ENCODE results near the gene TECR. TPM values are rescaled to one million over a fixed set of nuclear protein-coding genes. Genes with fewer than 3 reads are reported as not detected.
"Not testable (repeated sequence)": the region's sequence is repeated elsewhere in the genome, so short reads cannot be mapped to it uniquely, and the experiment has no call there.

TECR gene
- total RNA-seq, 2 donors from 2014 or later, result 60.3 to 63.9 TPM

GRCh38 chr19:14580623-14581237 is 51.3 kb downstream of the TECR start:
- no peaks in the 10 kb centered on the region for H3K9me3 ChIP-seq
- no peaks in the 10 kb centered on the region for H3K36me3 ChIP-seq
- H3K27ac ChIP-seq, result no peak overlapping the region
- TF ChIP-seq, protein P1, sequence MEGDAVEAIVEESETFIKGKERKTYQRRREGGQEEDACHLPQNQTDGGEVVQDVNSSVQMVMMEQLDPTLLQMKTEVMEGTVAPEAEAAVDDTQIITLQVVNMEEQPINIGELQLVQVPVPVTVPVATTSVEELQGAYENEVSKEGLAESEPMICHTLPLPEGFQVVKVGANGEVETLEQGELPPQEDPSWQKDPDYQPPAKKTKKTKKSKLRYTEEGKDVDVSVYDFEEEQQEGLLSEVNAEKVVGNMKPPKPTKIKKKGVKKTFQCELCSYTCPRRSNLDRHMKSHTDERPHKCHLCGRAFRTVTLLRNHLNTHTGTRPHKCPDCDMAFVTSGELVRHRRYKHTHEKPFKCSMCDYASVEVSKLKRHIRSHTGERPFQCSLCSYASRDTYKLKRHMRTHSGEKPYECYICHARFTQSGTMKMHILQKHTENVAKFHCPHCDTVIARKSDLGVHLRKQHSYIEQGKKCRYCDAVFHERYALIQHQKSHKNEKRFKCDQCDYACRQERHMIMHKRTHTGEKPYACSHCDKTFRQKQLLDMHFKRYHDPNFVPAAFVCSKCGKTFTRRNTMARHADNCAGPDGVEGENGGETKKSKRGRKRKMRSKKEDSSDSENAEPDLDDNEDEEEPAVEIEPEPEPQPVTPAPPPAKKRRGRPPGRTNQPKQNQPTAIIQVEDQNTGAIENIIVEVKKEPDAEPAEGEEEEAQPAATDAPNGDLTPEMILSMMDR (IDR thresholded peaks at IDR 0.05), result no peak
- no peaks in the 10 kb centered on the region for H3K27me3 ChIP-seq
- H3K4me3 ChIP-seq, result no peak overlapping the region
- H3K4me1 ChIP-seq, result no peaks in the 10 kb centered on the region
- DNase-seq (ENCODE audit: low spot score), result no peak

GRCh38 chr19:14582894-14583340 is 53.5 kb downstream of the TECR start, which contains the start of gene CLEC17A:
Gene CLEC17A, plus strand, starts transcription at chr19:14583084. Its CDS starts 77 bp downstream, at chr19:14583161.
- no peak for DNase-seq (ENCODE audit: low spot score)
- H3K9me3 ChIP-seq, result no peaks in the 10 kb centered on the region
- H3K4me3 ChIP-seq, result no peak within 1 kb of the TSS
- TF ChIP-seq, protein P1 (IDR thresholded peaks at IDR 0.05), result no peak
- H3K27me3 ChIP-seq, result no peaks in the 10 kb centered on the region
- H3K36me3 ChIP-seq, result no peaks in the 10 kb centered on the region
- no peak within 1 kb of the TSS for H3K27ac ChIP-seq
- no peaks in the 10 kb centered on the region for H3K4me1 ChIP-seq

GRCh38 chr19:14584372-14584771 is 55.0 kb downstream of the TECR start:
- H3K4me3 ChIP-seq; H3K27ac ChIP-seq; H3K4me1 ChIP-seq; H3K9me3 ChIP-seq; H3K27me3 ChIP-seq; DNase-seq (ENCODE audit: low spot score); H3K36me3 ChIP-seq: not testable (repeated sequence)

- not testable (repeated sequence) for H3K27ac ChIP-seq; H3K27me3 ChIP-seq; DNase-seq (ENCODE audit: low spot score); H3K4me1 ChIP-seq; H3K4me3 ChIP-seq; H3K9me3 ChIP-seq; H3K36me3 ChIP-seq
These were observed 55.8 kb downstream of the TECR start for GRCh38 chr19:14585187-14585586.

DNA sequence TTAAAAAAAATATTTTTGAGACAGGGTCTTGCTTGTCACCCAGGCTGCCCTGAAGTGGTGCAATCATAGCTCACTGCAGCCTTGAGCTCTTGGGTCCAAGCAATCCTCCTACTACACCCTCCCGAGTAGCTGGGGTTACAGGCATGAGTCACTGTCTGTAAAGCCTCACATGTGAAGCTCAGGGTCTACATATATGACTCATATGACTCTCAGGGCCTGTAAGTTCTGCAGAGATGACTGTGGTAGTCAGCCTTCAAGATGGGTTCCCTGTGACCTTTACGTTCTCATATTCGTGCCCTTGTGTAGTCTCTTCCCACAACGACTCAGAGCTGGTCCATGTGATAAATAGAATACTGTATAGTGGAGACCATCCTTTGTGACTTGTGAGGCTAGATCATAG is 60.0 kb downstream of the TECR start:
- not testable (repeated sequence) for H3K27me3 ChIP-seq; H3K27ac ChIP-seq; H3K4me1 ChIP-seq; H3K4me3 ChIP-seq; DNase-seq (ENCODE audit: low spot score); H3K9me3 ChIP-seq; H3K36me3 ChIP-seq

- no peak overlapping the region for H3K4me3 ChIP-seq
These were observed 66.2 kb downstream of the TECR start for GRCh38 chr19:14595558-14595957.

GRCh38 chr19:14599548-14600147 is 70.3 kb downstream of the TECR start:
- Histone ChIP-seq H3K4me3 (no peak overlapping the region), H3K27ac (no peak overlapping the region), H3K9me3 (no peaks in the 10 kb centered on the region), H3K36me3 (no peaks in the 10 kb centered on the region), H3K4me1 (no peaks in the 10 kb centered on the region), H3K27me3 (no peaks in the 10 kb centered on the region)
- TF ChIP-seq, protein P1 (IDR thresholded peaks at IDR 0.05), result no peak
- DNase-seq (ENCODE audit: low spot score), result no peak

More at GRCh38 chr19:14595558-14595957, 66.2 kb downstream of the TECR start:
- no peak for DNase-seq (ENCODE audit: low spot score)
- Histone ChIP-seq H3K4me1 (no peaks in the 10 kb centered on the region), H3K27me3 (no peaks in the 10 kb centered on the region), H3K27ac (no peak overlapping the region), H3K36me3 (no peaks in the 10 kb centered on the region), H3K9me3 (no peaks in the 10 kb centered on the region)
- TF ChIP-seq, protein P1 (IDR thresholded peaks at IDR 0.05), result no peak

All from right atrium auricular region (tissue), 2 donors.